BJ (cell line): Measurements from ENCODE around the gene LIMA1. TPM values are rescaled to one million over a fixed set of nuclear protein-coding genes. Genes with fewer than 3 reads are reported as not detected.

Source experiments
- CTCF ChIA-PET: fragments of 350-600 bp; formaldehyde crosslinking; extraction: SDS; loops from one replicate; lab custom pipeline; 2021; ENCODE audit warnings: antibody characterized with exemption, inconsistent platforms; lab: Yijun Ruan, JAX
- POLR2A ChIA-PET: fragments of 300-600 bp; sonication (Branson Sonifier 250); formaldehyde crosslinking; extraction: SDS; loops from one replicate; lab custom pipeline; 2021; ENCODE audit warnings: antibody characterized with exemption; lab: Charles Lee
- DNase-seq: peaks from one replicate; pipeline ENCODE4 v3.0.0-alpha.2; 2011; ENCODE audit warnings: low read depth
- H3K27me3 ChIP-seq: 2 replicates; pipeline ENCODE4 v1.6.0; 2011; ENCODE audit warnings: low read length; ENCODE audit not compliant: control insufficient read depth, insufficient read depth
- H3K36me3 ChIP-seq: 2 replicates; pipeline ENCODE4 v1.5.1; 2011; ENCODE audit warnings: low read length; ENCODE audit not compliant: control insufficient read depth, insufficient read depth
- H3K4me3 ChIP-seq: 2 replicates; pipeline ENCODE4 v1.5.1; 2011; ENCODE audit warnings: low read depth, mild to moderate bottlenecking, control low read depth, low read length
- CTCF ChIP-seq: IDR thresholded peaks from 2 replicates; pipeline ENCODE4 v1.5.1; 2011; ENCODE audit warnings: low read depth, mild to moderate bottlenecking, control low read depth, inconsistent platforms, low read length, moderate library complexity; ENCODE audit not compliant: insufficient read depth
- polyA plus RNA-seq: library from polyadenylated mRNA; depleted of rRNA; stranded (reverse); fragments of >200 nt; gene quantifications from 2 replicates; pipeline ENCODE4 v1.2.3, GENCODE V29; 2011

Gene LIMA1
- polyA plus RNA-seq, 1 experiment, result 368 TPM

GRCh38 chr12:50174971-50175715 is 108.2 kb downstream of the LIMA1 start:
- Histone ChIP-seq H3K36me3 (peaks cover 15% of the 10 kb centered on the region), H3K4me3 (no peak overlapping the region), H3K27me3 (no peaks in the 10 kb centered on the region)
- no peak for DNase-seq
- ChIA-PET POLR2A (interaction anchor here (0.7 kb wide), 1 partner anchor 76 kb away, joined by 4 read pairs; no protein-coding TSS in a partner anchor), CTCF (interaction anchor here (0.6 to 3.7 kb wide), 16 partner anchors 8 to 208 kb away, joined by 3 to 29 read pairs (median 4); partner anchors contain the start of genes CERS5, COX14 and GPD1)
- peak; percentile 51 for TF ChIP-seq CTCF

GRCh38 chr12:50167049-50167828 is 116.1 kb downstream of the LIMA1 start, which contains the start of gene CERS5:
Gene CERS5 (minus strand): TSS chr12:50167369. CDS start chr12:50167297, 72 bp downstream.
- H3K4me3 ChIP-seq, result peak within 1 kb of the TSS; percentile 59
- POLR2A ChIA-PET, result interaction anchor here (0.5 to 0.7 kb wide), 4 partner anchors 30 to 1285 kb away, joined by 3 to 17 read pairs (median 6); no protein-coding TSS in a partner anchor

GRCh38 chr12:50166799-50167048 is 116.6 kb downstream of the LIMA1 start:
- ChIA-PET CTCF (interaction anchor here (1.1 to 3.2 kb wide), 6 partner anchors 9 to 148 kb away, joined by 3 to 25 read pairs (median 3); partner anchors contain the start of genes COX14 and LIMA1), POLR2A (interaction anchor here (0.5 kb wide), 1 partner anchor 1285 kb away, joined by 6 read pairs; no protein-coding TSS in a partner anchor)
- DNase-seq, result no peak
- H3K36me3 ChIP-seq, result no peaks in the 10 kb centered on the region
- H3K27me3 ChIP-seq, result no peaks in the 10 kb centered on the region
- TF ChIP-seq CTCF, result no peak
- H3K4me3 ChIP-seq, result peak overlapping the region; percentile 59

More at GRCh38 chr12:50167049-50167828, 116.1 kb downstream of the LIMA1 start, which contains the start of gene CERS5:
- no peak for TF ChIP-seq CTCF
- peak; percentile 94 for DNase-seq
- CTCF ChIA-PET, result interaction anchor here (0.7 to 3.2 kb wide), 9 partner anchors 9 to 147 kb away, joined by 3 to 25 read pairs (median 3); partner anchors contain the start of genes COX14, LIMA1 and SMARCD1
- Histone ChIP-seq H3K27me3 (no peaks in the 10 kb centered on the region), H3K36me3 (no peaks in the 10 kb centered on the region)

GRCh38 chr12:50164963-50165362 is 118.4 kb downstream of the LIMA1 start:
- Histone ChIP-seq H3K4me3 (no peak overlapping the region), H3K27me3 (no peaks in the 10 kb centered on the region), H3K36me3 (no peaks in the 10 kb centered on the region)
- TF ChIP-seq CTCF, result no peak
- ChIA-PET POLR2A (no interaction called here), CTCF (interaction anchor here (0.8 to 3.2 kb wide), 2 partner anchors 18 to 54 kb away, joined by 3 to 25 read pairs; partner anchors contain the start of gene COX14)
- DNase-seq, result no peak
